ENCODE results near the gene RPS16. TPM values are rescaled to one million over a fixed set of nuclear protein-coding genes. Genes with fewer than 3 reads are reported as not detected.
A peak's percentile ranks its signal among the peaks of the same experiment; 100 is the strongest.

The RPS16 gene
- total and polyA plus RNA-seq, 9 of the 15 experiments (the other 6 are each of a cell fraction or from before 2014, with no cell fraction given) = 82.6 to 3,671 (median 2,204) TPM

DNA sequence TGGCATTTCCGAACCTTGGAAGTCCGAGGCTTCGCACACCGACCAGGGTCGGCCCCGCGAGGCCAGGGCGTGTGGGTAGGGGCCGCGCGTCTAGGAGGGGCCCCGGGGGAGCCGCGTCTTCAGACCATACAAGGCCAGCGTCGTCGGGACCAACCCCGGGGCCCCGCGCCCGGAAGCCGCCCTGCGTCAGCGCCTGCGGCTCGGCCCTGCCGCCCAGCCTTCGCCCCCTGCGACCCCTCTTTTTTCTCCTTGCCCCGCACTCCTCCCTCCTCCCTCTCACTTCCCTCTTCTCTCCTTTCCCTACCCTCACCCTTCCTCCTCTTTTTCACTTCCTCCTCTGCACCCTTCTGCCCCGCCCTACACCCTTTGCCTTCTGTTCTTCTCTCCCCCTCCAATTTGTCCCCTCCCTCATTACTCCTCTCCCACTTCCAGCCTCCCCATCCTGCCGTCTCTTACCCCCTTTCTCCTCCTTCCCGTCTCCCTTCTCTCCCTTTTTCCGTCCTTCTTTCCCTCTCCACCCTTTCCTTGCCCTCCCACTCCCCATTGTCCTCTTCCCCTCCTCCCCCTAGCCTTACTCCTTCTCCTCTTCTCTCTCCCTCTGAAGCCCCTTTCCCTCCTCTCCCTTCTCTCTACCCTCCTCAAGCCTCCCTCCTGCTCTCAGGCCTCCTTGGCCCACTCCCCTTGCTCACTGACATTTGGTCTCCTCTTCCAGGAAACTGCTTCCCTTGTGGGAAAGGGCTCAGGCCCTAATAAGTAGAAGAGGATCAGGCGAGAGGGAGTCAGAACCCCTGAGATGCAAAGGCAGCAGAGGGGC, 25.5 kb downstream of the RPS16 start (continued):
- TF ChIP-seq CHCHD3 (CRISPR knock-in tag; IDR thresholded peaks at IDR 0.05) = no peak
- TF ChIP-seq ZNF311 (CRISPR knock-in tag; IDR thresholded peaks at IDR 0.05) = no peak
- no peak; the same call in 1 of the 2 replicates for TF ChIP-seq HCFC1 (IDR thresholded peaks at IDR 0.05; ENCODE audit: low read depth, low read length)
- peak; percentile 87 for TF ChIP-seq RBFOX2 (IDR thresholded peaks at IDR 0.05; ENCODE audit: low read depth, low read length)
- TF ChIP-seq E2F3 (CRISPR knock-in tag; IDR thresholded peaks at IDR 0.05) = no peak
- TF ChIP-seq, protein P1, sequence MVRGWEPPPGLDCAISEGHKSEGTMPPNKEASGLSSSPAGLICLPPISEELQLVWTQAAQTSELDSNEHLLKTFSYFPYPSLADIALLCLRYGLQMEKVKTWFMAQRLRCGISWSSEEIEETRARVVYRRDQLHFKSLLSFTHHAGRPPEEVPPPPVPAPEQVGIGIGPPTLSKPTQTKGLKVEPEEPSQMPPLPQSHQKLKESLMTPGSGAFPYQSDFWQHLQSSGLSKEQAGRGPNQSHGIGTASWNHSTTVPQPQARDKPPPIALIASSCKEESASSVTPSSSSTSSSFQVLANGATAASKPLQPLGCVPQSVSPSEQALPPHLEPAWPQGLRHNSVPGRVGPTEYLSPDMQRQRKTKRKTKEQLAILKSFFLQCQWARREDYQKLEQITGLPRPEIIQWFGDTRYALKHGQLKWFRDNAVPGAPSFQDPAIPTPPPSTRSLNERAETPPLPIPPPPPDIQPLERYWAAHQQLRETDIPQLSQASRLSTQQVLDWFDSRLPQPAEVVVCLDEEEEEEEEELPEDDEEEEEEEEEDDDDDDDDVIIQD (CRISPR knock-in tag; IDR thresholded peaks at IDR 0.05) = no peak
- TF ChIP-seq, protein P2, sequence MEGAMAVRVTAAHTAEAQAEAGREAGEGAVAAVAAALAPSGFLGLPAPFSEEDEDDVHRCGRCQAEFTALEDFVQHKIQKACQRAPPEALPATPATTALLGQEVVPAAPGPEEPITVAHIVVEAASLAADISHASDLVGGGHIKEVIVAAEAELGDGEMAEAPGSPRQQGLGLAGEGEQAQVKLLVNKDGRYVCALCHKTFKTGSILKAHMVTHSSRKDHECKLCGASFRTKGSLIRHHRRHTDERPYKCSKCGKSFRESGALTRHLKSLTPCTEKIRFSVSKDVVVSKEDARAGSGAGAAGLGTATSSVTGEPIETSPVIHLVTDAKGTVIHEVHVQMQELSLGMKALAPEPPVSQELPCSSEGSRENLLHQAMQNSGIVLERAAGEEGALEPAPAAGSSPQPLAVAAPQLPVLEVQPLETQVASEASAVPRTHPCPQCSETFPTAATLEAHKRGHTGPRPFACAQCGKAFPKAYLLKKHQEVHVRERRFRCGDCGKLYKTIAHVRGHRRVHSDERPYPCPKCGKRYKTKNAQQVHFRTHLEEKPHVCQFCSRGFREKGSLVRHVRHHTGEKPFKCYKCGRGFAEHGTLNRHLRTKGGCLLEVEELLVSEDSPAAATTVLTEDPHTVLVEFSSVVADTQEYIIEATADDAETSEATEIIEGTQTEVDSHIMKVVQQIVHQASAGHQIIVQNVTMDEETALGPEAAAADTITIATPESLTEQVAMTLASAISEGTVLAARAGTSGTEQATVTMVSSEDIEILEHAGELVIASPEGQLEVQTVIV (CRISPR knock-in tag; IDR thresholded peaks at IDR 0.05; ENCODE audit: borderline replicate concordance) = no peak
- TF ChIP-seq ZNF583 (CRISPR knock-in tag; IDR thresholded peaks at IDR 0.05) = no peak
- TF ChIP-seq ZNF507 (tag; conservative IDR thresholded peaks at IDR 0.05) = no peak
- TF ChIP-seq ZBTB33 (CRISPR knock-in tag; IDR thresholded peaks at IDR 0.05) = no peak
- TF ChIP-seq, protein P3, sequence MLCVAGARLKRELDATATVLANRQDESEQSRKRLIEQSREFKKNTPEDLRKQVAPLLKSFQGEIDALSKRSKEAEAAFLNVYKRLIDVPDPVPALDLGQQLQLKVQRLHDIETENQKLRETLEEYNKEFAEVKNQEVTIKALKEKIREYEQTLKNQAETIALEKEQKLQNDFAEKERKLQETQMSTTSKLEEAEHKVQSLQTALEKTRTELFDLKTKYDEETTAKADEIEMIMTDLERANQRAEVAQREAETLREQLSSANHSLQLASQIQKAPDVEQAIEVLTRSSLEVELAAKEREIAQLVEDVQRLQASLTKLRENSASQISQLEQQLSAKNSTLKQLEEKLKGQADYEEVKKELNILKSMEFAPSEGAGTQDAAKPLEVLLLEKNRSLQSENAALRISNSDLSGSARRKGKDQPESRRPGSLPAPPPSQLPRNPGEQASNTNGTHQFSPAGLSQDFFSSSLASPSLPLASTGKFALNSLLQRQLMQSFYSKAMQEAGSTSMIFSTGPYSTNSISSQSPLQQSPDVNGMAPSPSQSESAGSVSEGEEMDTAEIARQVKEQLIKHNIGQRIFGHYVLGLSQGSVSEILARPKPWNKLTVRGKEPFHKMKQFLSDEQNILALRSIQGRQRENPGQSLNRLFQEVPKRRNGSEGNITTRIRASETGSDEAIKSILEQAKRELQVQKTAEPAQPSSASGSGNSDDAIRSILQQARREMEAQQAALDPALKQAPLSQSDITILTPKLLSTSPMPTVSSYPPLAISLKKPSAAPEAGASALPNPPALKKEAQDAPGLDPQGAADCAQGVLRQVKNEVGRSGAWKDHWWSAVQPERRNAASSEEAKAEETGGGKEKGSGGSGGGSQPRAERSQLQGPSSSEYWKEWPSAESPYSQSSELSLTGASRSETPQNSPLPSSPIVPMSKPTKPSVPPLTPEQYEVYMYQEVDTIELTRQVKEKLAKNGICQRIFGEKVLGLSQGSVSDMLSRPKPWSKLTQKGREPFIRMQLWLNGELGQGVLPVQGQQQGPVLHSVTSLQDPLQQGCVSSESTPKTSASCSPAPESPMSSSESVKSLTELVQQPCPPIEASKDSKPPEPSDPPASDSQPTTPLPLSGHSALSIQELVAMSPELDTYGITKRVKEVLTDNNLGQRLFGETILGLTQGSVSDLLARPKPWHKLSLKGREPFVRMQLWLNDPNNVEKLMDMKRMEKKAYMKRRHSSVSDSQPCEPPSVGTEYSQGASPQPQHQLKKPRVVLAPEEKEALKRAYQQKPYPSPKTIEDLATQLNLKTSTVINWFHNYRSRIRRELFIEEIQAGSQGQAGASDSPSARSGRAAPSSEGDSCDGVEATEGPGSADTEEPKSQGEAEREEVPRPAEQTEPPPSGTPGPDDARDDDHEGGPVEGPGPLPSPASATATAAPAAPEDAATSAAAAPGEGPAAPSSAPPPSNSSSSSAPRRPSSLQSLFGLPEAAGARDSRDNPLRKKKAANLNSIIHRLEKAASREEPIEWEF (CRISPR knock-in tag; IDR thresholded peaks at IDR 0.05) = no peak
- TF ChIP-seq CHAMP1 (IDR thresholded peaks at IDR 0.05) = no peak
- no peak for TF ChIP-seq CBFA2T2 (conservative IDR thresholded peaks at IDR 0.05)
- peak; percentile 90 for TF ChIP-seq SMARCE1 (IDR thresholded peaks at IDR 0.05)

All from K562 (cell line).